ENCODE results near the gene KIF21A.
A peak's percentile ranks its signal among the peaks of the same experiment; 100 is the strongest.

The KIF21A gene

DNA sequence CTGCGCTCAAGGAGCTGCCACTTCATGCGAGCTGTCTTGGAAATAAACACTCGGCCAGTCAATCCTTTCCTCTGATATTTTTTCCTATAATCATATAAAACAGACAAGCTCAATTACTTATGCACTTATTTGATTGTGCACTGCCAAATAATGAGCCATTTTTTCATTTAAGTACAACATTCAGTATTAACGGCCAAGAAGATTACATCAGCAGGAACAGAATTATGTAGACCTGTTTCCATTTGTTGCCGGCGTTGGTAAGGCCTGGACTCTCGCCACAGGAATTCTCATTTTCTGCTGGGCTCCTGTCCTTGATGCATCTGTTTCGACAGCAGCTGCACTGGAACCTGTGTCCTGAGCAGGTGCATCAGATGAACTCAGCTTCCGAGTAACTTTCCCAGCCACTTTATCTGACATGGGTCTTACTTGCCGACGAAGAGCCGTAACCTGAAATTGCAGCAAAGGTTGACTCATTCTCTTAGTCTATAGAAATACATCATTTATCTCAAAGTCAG, 110.2 kb downstream of the KIF21A start:
- no peak for DNase-seq (ENCODE audit: low read depth, low spot score)
- in situ Hi-C loops (cut with HindIII; ENCODE audit: low sequenced_read_pairs), result no loop called here
- TF ChIP-seq, protein P1, sequence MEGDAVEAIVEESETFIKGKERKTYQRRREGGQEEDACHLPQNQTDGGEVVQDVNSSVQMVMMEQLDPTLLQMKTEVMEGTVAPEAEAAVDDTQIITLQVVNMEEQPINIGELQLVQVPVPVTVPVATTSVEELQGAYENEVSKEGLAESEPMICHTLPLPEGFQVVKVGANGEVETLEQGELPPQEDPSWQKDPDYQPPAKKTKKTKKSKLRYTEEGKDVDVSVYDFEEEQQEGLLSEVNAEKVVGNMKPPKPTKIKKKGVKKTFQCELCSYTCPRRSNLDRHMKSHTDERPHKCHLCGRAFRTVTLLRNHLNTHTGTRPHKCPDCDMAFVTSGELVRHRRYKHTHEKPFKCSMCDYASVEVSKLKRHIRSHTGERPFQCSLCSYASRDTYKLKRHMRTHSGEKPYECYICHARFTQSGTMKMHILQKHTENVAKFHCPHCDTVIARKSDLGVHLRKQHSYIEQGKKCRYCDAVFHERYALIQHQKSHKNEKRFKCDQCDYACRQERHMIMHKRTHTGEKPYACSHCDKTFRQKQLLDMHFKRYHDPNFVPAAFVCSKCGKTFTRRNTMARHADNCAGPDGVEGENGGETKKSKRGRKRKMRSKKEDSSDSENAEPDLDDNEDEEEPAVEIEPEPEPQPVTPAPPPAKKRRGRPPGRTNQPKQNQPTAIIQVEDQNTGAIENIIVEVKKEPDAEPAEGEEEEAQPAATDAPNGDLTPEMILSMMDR (IDR thresholded peaks at IDR 0.05; ENCODE audit: low read depth, low read length), result no peak
- H3K4me3 ChIP-seq (ENCODE audit: low read depth, low read length), result no peak overlapping the region

DNA sequence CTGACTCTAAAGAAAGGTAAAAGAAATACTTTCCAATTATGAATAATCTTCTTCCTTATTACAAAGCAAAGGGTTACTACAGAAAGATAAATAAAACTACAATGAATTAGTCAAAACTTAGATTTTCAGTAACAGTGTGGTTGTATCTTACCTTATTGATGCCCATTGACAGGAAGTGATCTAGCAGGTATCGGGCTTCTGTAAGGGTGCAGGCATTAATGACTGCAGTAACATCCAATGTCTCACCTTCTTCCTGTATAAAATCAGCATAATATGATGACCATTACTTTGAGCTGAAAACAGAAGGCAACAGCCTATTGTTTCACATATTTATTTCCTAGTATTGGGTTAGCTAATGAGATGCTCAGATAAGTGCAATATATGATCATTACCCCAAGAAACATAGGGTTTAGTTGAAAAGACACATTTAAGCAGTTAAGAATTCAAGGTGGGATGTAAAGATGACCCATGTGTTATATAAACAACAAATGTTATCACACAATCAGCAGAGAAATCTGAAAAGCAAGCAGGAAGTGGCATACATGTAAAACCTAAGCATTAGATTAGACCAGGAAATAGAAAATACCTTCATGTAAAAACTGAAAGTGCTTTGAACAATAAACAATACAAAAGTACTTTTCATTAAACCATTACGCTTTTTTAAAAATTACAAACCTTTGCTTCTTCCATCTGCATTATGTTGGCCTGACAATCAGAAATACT, 111.2 kb downstream of the KIF21A start:
- no peak for DNase-seq (ENCODE audit: low read depth, low spot score)
- TF ChIP-seq, protein P1 (IDR thresholded peaks at IDR 0.05; ENCODE audit: low read depth, low read length), result no peak
- no peak overlapping the region for H3K4me3 ChIP-seq (ENCODE audit: low read depth, low read length)
- in situ Hi-C loops (cut with HindIII; ENCODE audit: low sequenced_read_pairs), result no loop called here

DNA sequence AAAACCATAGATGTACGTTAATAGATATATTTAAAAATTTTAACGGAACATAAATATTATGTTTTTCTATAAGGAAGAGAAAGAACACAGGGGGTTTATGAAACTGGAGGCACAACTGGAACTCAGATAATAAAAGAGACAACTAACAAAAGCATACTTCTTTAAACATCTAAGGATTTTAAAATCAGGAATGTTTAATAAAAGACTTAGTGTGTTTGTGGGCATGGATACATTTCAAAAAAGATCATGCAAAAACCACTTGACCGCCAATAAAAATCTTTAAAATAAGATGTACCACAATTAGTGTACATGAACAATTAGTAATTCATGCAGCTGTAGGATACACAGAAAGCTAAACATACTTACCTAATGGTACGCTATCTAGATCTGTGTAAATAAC, 113.0 kb downstream of the KIF21A start:
- TF ChIP-seq, protein P1 (IDR thresholded peaks at IDR 0.05; ENCODE audit: low read depth, low read length), result no peak
- no peak for DNase-seq (ENCODE audit: low read depth, low spot score)
- no peak overlapping the region for H3K4me3 ChIP-seq (ENCODE audit: low read depth, low read length)
- in situ Hi-C loops (cut with HindIII; ENCODE audit: low sequenced_read_pairs), result no loop called here

DNA sequence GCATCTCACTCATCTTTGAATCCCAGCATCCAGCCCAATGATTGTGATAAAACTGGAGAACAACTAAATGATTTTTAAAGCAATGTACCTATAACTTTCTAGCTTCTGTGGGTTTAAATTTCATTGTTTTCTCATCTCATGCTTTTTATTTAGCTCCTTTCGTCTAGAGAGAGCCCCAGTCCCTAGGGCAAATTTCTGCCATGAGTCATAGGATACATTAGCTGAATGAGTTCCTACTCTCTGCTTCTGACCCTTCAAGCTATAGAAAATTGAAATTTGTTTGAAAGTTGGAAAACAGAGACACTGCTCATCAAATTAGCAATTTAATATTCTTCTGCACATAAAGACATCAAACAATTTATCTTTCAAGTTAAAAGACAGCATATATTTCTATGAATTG, 113.9 kb downstream of the KIF21A start:
- DNase-seq (ENCODE audit: low read depth, low spot score), result peak; percentile 31
- TF ChIP-seq, protein P1 (IDR thresholded peaks at IDR 0.05; ENCODE audit: low read depth, low read length), result no peak
- in situ Hi-C loops (cut with HindIII; ENCODE audit: low sequenced_read_pairs), result no loop called here
- H3K4me3 ChIP-seq (ENCODE audit: low read depth, low read length), result no peak overlapping the region

DNA sequence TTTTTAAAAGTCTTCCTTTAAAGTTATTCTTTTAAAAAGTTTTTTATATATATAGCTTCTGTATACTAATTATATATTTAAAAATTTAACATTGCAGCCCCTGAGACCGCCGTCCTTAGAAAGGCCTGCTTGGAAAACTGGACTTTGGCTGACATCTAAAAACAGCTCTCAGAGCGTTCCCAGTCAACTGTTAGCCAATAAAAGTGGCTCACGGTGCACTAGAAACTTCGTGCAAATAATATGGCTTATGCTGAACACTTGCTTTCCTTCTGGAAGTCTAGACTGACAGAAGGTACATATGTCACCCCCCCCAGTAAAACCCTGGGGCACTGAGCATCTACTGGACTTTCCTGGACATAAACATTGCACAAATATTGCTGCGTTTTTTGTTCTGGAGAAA, 115.0 kb downstream of the KIF21A start:
- DNase-seq (ENCODE audit: low read depth, low spot score), result no peak
- TF ChIP-seq, protein P1 (IDR thresholded peaks at IDR 0.05; ENCODE audit: low read depth, low read length), result no peak
- no peak overlapping the region for H3K4me3 ChIP-seq (ENCODE audit: low read depth, low read length)
- in situ Hi-C loops (cut with HindIII; ENCODE audit: low sequenced_read_pairs), result no loop called here

DNA sequence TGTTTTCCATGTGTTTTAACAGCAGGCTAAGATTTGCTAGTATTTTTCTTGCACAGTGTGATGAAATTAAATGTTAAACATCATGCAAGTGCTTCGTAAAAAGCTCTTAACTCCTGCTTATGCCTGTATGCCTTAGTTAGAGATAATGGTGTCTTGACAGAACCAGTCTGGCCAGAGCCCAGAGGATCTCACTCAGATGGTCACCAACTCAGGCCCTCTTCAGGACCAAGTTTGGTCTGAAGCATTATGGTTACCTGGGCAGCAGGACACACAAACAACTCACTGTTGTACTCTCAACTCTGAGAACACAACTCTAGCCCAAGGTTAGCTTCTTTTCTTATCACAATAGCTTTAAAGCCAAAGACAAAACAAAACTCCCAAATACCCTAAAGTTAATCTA, 115.4 kb downstream of the KIF21A start:
- in situ Hi-C loops (cut with HindIII; ENCODE audit: low sequenced_read_pairs), result no loop called here
- DNase-seq (ENCODE audit: low read depth, low spot score), result no peak
- TF ChIP-seq, protein P1 (IDR thresholded peaks at IDR 0.05; ENCODE audit: low read depth, low read length), result no peak
- H3K4me3 ChIP-seq (ENCODE audit: low read depth, low read length), result no peak overlapping the region
